Liver (tissue), 9 donors: ENCODE results near the gene CAMK1G. TPM values are rescaled to one million over a fixed set of nuclear protein-coding genes. Genes with fewer than 3 reads are reported as not detected.

Source experiments
- DNase-seq: peaks from one replicate; pipeline ENCODE4 v3.0.0-alpha.2; 2017; ENCODE audit warnings: low spot score
- H3K27ac ChIP-seq, 2 donors: one replicate each; pipeline ENCODE4 v1.7.0; 2013; ENCODE audit warnings: inconsistent platforms in 2 of 2, low read length in 2 of 2, control low read depth in 1 of 2, low read depth in 1 of 2, mild to moderate bottlenecking in 1 of 2
- H3K27me3 ChIP-seq, 4 donors: one replicate each; pipeline versions ENCODE4 v1.6.1 to v1.7.0; 2013; ENCODE audit warnings: low read length in 3 of 4, inconsistent platforms in 1 of 4, mild to moderate bottlenecking in 1 of 4, moderate library complexity in 1 of 4; ENCODE audit not compliant: control insufficient read depth in 4 of 4, insufficient read depth in 4 of 4
- H3K36me3 ChIP-seq, 4 donors: one replicate each; pipeline versions ENCODE4 v1.6.1 to v1.7.0; 2013; ENCODE audit warnings: low read length in 3 of 4, mild to moderate bottlenecking in 3 of 4, low read depth in 1 of 4, moderate library complexity in 1 of 4; ENCODE audit not compliant: control insufficient read depth in 4 of 4, insufficient read depth in 3 of 4
- H3K4me1 ChIP-seq, 4 donors: one replicate each; pipeline versions ENCODE4 v1.6.1 to v1.7.0; 2013; ENCODE audit warnings: low read length in 3 of 4, mild to moderate bottlenecking in 3 of 4, moderate library complexity in 1 of 4; ENCODE audit not compliant: control insufficient read depth in 4 of 4, insufficient read depth in 4 of 4
- H3K4me3 ChIP-seq, 3 donors: one replicate each; pipeline versions ENCODE4 v1.6.1 to v1.7.0; 2013; ENCODE audit warnings: low read length in 3 of 3, control low read depth in 1 of 3, low read depth in 1 of 3, mild to moderate bottlenecking in 1 of 3
- H3K9ac ChIP-seq, 2 donors: one replicate each; pipeline ENCODE4 v1.7.0; 2013; ENCODE audit warnings: low read length in 2 of 2, mild to moderate bottlenecking in 2 of 2, moderate library complexity in 2 of 2, control low read depth in 1 of 2, low read depth in 1 of 2
- H3K9me3 ChIP-seq, 4 donors: one replicate each; pipeline versions ENCODE4 v1.6.1 to v1.7.0; 2013; ENCODE audit warnings: low read length in 3 of 4; ENCODE audit not compliant: control insufficient read depth in 4 of 4
- ATF3 ChIP-seq: IDR thresholded peaks from 2 replicates; pipeline ENCODE4 v1.6.1; 2016; ENCODE audit warnings: antibody characterized with exemption
- CTCF ChIP-seq: fragments of 150-350 bp; IDR thresholded peaks from 2 replicates; pipeline ENCODE4 v1.5.1; 2017; ENCODE audit warnings: improper control_type of control experiment, low read depth, low read length; ENCODE audit not compliant: missing input control
- EGR1 ChIP-seq, 2 donors: IDR thresholded peaks; 2 replicates each; pipeline ENCODE4 v1.6.1; 2016 to 2018; ENCODE audit warnings: antibody characterized with exemption in 2 of 2, low read depth in 2 of 2
- FOXA1 ChIP-seq: IDR thresholded peaks from 2 replicates; pipeline ENCODE4 v1.6.1; 2016; ENCODE audit warnings: antibody characterized with exemption
- FOXA2 ChIP-seq: IDR thresholded peaks from 2 replicates; pipeline ENCODE4 v1.6.1; 2016; ENCODE audit warnings: antibody characterized with exemption
- GABPA ChIP-seq, 2 donors: IDR thresholded peaks in 1 of 2; conservative IDR thresholded peaks in 1 of 2; 2 replicates each; pipeline ENCODE4 v1.6.1; 2016; ENCODE audit warnings: antibody characterized with exemption in 2 of 2, mild to moderate bottlenecking in 1 of 2, moderate library complexity in 1 of 2
- HNF4A ChIP-seq, 2 donors: conservative IDR thresholded peaks; 2 replicates each; pipeline ENCODE4 v1.6.1; 2016; ENCODE audit warnings: antibody characterized with exemption in 2 of 2, mild to moderate bottlenecking in 2 of 2
- HNF4G ChIP-seq: IDR thresholded peaks from 2 replicates; pipeline ENCODE4 v1.6.1; 2016; ENCODE audit warnings: antibody characterized with exemption
- JUND ChIP-seq, 2 donors: IDR thresholded peaks; 2 replicates each; pipeline ENCODE4 v1.6.1; 2016; ENCODE audit warnings: antibody characterized with exemption in 2 of 2
- MAX ChIP-seq: IDR thresholded peaks from 2 replicates; pipeline ENCODE4 v1.6.1; 2016; ENCODE audit warnings: antibody characterized with exemption
- NR2F2 ChIP-seq: IDR thresholded peaks from 2 replicates; pipeline ENCODE4 v1.6.1; 2016; ENCODE audit warnings: antibody characterized with exemption
- RAD21 ChIP-seq, 2 donors: IDR thresholded peaks; 2 replicates each; pipeline ENCODE4 v1.6.1; 2016; ENCODE audit warnings: antibody characterized with exemption in 2 of 2, mild to moderate bottlenecking in 2 of 2
- RXRA ChIP-seq, 2 donors: IDR thresholded peaks; 2 replicates each; pipeline ENCODE4 v1.6.1; 2017 to 2018; ENCODE audit warnings: antibody characterized with exemption in 2 of 2, mild to moderate bottlenecking in 1 of 2
- SP1 ChIP-seq: IDR thresholded peaks from 2 replicates; pipeline ENCODE4 v1.6.1; 2018; ENCODE audit warnings: antibody characterized with exemption, mild to moderate bottlenecking
- TAF1 ChIP-seq: conservative IDR thresholded peaks from 2 replicates; pipeline ENCODE4 v1.6.1; 2016; ENCODE audit warnings: antibody characterized with exemption, mild to moderate bottlenecking
- YY1 ChIP-seq: IDR thresholded peaks from 2 replicates; pipeline ENCODE4 v1.6.1; 2016; ENCODE audit warnings: antibody characterized with exemption, mild to moderate bottlenecking
- ZBTB33 ChIP-seq: IDR thresholded peaks from 2 replicates; pipeline ENCODE4 v1.6.1; 2016; ENCODE audit warnings: antibody characterized with exemption
- WGBS: extraction: QIAGEN DNeasy Blood & Tissue Kit; methylation state at CpG from one replicate; pipeline ENCODE4 v1.1.7; 2013; 5-methylcytosine and 5-hydroxymethylcytosine counted together
- polyA plus RNA-seq, 2 donors: library from polyadenylated mRNA; stranded (reverse) in 1 of 2; unstranded in 1 of 2; fragments of 200-250 nt in 1 of 2; fragments of >200 nt in 1 of 2; fragmentation: Nextera tagmentation in 1 of 2; extraction: Ambion mirVana in 1 of 2; gene quantifications; one replicate each; pipeline versions ENCODE4 v1.2.1 to v1.2.3, GENCODE V29; 2013 to 2015
- total RNA-seq, 2 donors: library from RNA; depleted of rRNA; stranded (reverse); fragments of >200 nt; gene quantifications; one replicate each; pipeline ENCODE4 v1.2.3, GENCODE V29; 2014
- TF ChIP-seq, protein P1 (sequence below): IDR thresholded peaks from 2 replicates; pipeline ENCODE4 v1.6.1; 2016; ENCODE audit warnings: antibody characterized with exemption, mild to moderate bottlenecking
- donor health status: healthy.
- donor health status: healthy.
- donor health status: healthy.
- donor health status: healthy.
- donor health status: healthy.

The CAMK1G gene
- total and polyA plus RNA-seq, 4 donors, result 0.03 to 0.25 (median 0.14) TPM; not detected in 1

DNA sequence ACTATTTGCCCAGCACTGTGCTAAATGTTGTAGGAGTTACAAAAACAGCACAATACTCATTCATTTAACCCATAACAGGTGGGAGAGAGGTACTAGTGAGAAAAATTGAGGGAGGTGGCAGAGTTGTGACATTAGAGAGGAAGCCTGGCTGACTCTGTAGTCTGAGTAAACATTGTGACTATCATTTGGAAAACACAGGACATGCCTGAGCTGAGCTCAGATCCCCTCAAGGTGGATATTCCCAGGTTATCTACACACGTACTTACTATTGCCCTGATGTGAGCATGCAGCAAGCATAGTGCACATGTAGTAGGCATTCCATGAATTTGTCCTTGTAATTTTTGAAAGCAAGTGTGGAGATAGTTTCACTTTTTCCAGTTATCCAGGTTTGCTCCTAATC is 10.9 kb downstream of the CAMK1G start:
- no peak for DNase-seq
- no peak overlapping the region for H3K27ac ChIP-seq
- no peaks in the 10 kb centered on the region for H3K9me3 ChIP-seq
- no peaks in the 10 kb centered on the region for H3K4me1 ChIP-seq
- WGBS, result 63% methylated on average over 1 of the region's 1 CpG
- H3K4me3 ChIP-seq, result no peak overlapping the region
- H3K36me3 ChIP-seq, result no peaks in the 10 kb centered on the region
- TF ChIP-seq JUND (IDR thresholded peaks at IDR 0.05), result no peak
- TF ChIP-seq FOXA1, result no peak
- TF ChIP-seq HNF4A (conservative IDR thresholded peaks at IDR 0.05), result no peak
- no peak for TF ChIP-seq HNF4G
- no peak for TF ChIP-seq ZBTB33
- no peak for TF ChIP-seq RXRA (IDR thresholded peaks at IDR 0.05)
- no peak for TF ChIP-seq SP1
- no peak for TF ChIP-seq EGR1 (IDR thresholded peaks at IDR 0.05; ENCODE audit: low read depth in 2 of 2)
- TF ChIP-seq ATF3, result no peak
- TF ChIP-seq MAX, result no peak
- TF ChIP-seq, protein P1, sequence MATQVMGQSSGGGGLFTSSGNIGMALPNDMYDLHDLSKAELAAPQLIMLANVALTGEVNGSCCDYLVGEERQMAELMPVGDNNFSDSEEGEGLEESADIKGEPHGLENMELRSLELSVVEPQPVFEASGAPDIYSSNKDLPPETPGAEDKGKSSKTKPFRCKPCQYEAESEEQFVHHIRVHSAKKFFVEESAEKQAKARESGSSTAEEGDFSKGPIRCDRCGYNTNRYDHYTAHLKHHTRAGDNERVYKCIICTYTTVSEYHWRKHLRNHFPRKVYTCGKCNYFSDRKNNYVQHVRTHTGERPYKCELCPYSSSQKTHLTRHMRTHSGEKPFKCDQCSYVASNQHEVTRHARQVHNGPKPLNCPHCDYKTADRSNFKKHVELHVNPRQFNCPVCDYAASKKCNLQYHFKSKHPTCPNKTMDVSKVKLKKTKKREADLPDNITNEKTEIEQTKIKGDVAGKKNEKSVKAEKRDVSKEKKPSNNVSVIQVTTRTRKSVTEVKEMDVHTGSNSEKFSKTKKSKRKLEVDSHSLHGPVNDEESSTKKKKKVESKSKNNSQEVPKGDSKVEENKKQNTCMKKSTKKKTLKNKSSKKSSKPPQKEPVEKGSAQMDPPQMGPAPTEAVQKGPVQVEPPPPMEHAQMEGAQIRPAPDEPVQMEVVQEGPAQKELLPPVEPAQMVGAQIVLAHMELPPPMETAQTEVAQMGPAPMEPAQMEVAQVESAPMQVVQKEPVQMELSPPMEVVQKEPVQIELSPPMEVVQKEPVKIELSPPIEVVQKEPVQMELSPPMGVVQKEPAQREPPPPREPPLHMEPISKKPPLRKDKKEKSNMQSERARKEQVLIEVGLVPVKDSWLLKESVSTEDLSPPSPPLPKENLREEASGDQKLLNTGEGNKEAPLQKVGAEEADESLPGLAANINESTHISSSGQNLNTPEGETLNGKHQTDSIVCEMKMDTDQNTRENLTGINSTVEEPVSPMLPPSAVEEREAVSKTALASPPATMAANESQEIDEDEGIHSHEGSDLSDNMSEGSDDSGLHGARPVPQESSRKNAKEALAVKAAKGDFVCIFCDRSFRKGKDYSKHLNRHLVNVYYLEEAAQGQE, result no peak
- TF ChIP-seq RAD21 (IDR thresholded peaks at IDR 0.05), result no peak
- TF ChIP-seq TAF1, result no peak
- TF ChIP-seq CTCF, result no peak
- no peak for TF ChIP-seq FOXA2
- TF ChIP-seq YY1, result no peak
- no peak for TF ChIP-seq NR2F2
- TF ChIP-seq GABPA (IDR thresholded peaks at IDR 0.05 in 1 of 2, conservative IDR thresholded peaks at IDR 0.05 in 1 of 2), result no peak
- H3K27me3 ChIP-seq, result no peaks in the 10 kb centered on the region
- no peak overlapping the region for H3K9ac ChIP-seq
